HG03103 (cell line): ENCODE results near the gene FXYD1.
"Not testable (repeated sequence)": the region's sequence is repeated elsewhere in the genome, so short reads cannot be mapped to it uniquely, and the experiment has no call there.

Experiments
- ATAC-seq: cut with Tn5 transposase; IDR thresholded peaks from one replicate; pipeline ENCODE4 v1.9.1; 2021; ENCODE audit warnings: low read depth; ENCODE audit not compliant: unreplicated experiment

The FXYD1 gene

DNA sequence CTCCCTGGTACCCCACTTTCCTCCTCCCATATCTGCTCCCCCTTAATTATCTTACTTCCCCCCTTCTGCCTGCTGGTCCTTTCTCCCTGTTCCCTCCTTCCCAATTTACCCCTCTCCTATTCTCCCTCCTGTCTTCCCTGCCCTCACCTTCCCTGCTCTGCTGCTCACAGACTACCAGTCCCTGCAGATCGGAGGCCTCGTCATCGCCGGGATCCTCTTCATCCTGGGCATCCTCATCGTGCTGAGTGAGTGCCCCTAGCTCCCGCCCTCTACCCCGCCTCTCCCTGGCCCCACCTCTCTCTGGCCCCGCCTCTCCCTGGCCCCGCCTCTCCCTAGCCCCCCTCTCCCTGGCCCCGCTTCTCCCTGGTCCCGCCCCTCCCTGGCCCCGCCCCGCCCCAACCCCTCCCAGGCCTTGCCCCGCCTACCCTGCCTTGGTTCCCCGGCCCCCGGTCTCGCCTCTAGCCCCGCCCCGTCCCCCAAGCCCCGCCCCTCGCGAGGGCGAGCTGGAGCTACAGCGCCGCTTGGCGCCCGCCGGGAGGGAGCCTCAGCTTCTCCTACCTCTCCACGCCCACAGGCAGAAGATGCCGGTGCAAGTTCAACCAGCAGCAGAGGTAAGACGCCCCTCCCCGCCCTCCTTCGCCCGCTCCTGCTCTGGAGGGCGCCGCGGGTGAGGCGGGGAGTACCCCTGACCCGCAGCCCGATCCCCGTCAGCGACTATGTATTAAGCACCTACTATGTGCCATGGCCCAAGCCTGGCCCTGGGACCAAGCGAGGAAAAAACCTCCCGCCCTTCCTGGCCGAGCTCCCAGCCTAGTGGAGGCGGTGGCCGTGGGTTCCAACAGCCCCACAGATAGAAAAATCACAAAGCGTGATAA is 2.6 kb downstream of the FXYD1 start:
- ATAC-seq, result peak; percentile 66

DNA sequence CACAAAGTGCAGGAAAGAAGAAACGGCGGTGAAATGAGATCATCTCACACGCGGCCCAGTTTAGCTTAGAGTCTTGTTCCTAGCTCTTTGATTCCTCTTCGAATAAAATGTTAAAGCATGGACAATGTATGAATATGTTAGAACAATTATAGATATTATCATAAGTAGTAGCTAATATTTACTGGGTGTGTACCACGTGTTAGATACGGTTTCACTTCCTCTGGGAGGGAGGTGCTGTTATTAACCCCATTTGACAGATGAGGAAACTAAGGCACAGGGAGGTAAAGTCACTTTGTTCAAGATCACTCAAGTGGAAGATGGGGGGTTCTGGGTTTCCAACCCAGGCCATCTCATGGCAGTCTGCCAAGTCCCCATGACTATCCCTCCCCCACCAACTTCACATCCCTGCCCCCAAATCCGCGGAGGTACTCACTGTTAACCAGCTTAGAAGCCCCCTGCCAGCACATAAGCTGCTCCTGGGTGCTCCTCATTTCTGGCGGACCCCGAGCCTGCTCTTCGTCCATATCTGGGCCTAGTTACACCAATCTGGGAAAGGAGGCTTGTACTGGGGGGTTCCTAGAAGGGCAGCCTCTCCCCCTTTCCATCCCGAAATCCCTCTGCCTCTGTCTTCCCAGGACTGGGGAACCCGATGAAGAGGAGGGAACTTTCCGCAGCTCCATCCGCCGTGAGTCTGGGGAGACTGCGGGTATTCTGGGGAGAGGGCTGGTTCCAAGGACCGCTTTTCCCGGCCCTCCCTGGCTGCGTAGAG is 3.4 kb downstream of the FXYD1 start:
- no peak for ATAC-seq

DNA sequence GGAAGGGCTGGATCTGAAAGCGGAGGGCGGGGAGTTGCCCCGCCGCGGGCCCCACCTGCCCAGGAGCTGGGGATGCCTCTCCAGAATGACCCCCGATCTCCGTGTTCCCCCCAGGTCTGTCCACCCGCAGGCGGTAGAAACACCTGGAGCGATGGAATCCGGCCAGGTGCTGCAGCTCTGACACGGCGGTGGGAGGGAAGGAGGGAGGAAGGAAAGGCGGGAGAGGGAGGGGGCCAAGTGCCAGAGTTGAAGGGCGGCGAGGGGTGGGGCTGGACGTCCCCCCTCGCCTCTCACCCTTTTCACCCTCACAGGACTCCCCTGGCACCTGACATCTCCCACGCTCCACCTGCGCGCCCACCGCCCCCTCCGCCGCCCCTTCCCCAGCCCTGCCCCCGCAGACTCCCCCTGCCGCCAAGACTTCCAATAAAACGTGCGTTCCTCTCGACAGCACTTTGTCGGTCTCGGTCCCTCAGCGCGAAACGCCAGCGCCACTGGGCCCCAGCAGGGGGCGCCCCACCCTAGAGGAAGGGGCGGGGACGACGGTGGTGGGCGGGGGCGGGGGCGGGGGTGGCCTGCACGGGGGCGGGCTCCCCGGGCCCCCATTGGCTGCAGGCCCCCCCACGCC is 4.1 kb downstream of the FXYD1 start:
- ATAC-seq, result no peak

DNA sequence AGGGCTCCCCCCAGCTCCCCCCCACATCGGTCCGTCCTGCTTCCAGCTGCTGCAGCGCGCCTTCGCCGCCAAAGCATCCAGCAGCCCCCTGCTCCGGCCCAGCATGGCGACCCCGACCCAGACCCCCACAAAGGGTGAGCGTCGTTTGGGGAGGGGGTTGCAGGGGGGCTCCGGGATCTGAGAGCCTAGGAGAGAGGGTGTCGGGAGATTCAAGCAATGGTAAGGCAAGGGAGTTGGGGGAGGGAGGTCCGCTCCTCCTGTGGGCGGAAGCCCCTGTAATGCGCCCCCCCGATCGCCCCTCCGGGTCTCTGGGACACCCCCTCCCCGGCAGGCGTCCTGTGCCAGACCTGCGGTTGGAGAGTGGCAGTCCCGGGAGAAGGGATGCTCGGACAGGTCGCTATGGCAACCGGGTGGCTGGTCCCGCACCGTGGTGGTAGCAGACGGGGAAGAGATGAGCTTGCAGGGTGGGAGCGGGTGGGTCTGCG is 4.6 kb downstream of the FXYD1 start, which contains the start of gene FXYD7:
Gene FXYD7 (plus strand): TSS at position 25 of the 485 bp plus-strand sequence. CDS start 79 bp downstream, at position 104.
- no peak for ATAC-seq

DNA sequence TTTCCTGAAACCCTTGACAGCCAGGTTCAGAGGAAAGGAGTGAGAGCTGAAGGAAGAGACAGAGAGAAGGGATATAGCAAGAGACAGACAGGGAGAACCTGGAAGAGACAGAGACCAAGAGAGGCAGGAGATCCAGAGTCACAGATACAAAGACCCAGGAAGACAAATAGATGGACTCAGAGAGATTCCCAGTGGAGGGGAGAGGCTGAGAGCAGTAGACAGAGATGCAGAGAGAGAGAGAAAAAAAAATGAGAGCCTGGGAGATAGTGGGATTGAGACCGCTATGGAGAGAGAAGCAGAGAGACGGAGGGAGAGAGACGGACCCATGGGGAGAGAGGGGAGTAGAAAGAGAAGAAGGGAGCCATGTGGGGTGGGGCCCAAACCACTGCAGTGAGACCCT is 5.2 kb downstream of the FXYD1 start:
- ATAC-seq, result no peak

DNA sequence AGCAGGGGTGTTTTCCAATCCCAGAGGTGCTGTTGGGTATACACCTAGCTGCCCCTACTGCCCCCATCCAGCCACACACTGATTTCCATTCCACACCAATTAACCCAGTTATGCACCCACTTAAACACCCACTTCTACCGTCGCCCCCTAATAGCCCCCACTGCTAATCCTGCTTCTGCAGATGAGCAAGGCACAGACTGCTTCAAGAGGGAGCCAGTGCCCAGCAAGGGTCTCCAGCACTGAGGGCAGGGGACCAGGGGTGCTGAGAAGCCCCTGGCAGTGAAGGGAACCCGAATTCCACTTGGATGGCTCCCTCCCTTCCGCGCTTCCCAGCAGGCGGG is 5.6 kb downstream of the FXYD1 start:
- no peak for ATAC-seq

DNA sequence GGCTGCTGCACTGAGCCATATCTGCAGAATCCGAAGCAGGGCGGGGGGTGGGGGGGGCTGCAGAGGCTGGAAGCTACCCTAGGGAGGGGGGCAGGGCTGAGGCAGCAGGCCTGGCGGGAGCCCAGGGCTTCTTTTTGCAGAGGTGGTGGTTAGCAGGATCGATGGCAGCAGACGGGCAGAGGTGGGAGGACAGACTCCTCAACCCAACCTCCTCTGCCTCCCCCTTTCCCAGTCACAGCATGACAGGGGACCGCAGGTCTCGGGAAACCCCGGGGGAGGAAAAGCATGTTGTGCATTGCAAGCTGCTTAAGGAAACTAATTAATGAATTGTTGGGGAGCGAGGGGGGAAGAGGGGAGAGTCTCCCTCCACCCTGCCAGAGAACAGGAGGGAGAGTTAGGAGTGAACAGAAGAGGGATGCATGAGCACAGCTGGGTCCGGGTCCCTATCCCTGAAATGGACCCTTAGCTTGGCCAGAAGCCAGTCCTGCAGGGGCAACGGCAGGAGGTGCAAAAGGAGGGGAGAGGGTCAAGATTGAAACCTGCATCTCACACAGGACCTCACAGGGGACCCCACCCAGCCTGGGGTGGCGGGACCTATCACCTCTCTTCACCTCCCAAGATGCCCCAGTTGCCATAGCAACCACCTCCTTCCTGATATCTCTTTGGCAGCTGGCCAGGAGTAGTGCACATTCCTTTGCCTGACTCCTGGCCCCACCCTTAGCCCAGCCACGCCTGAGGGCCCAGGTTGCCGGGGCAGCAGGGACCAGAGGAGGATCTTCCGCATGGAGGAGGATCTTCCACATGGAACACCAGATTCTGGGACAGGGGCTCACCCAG is 6.2 kb downstream of the FXYD1 start:
- ATAC-seq, result no peak

DNA sequence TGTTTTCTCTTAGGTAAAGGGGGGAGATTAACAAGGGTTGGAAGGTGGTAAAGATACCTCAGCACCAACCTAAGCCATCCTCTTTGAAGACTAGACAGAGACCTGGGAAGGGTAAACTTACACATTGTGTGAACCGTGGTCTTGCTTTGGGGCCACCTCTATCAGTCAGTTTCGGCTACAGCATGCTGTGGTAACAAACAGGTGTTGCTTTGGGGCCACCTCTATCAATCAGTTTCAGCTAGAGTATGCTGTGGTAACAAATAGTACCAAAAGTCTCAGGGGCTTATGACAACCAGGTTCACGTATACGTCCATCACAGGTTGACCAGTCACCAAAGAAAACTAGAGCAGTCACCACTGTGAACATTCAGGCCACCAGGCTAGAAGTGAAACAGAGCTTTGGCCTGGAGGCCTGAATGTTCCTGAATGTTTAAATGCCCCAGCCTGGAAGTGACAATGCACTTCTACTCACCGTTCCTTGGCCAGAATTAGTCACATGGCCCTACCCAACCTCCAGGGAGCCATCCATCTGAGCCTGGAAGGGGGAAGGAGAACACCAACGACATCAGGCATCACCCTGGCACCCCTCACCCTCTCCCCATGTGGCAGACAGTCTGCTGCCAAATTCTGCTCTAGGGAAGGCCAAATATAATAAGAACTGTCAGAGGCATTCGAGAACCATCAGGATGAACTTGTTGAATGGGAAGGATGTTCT is 8.3 kb downstream of the FXYD1 start:
- no peak for ATAC-seq

DNA sequence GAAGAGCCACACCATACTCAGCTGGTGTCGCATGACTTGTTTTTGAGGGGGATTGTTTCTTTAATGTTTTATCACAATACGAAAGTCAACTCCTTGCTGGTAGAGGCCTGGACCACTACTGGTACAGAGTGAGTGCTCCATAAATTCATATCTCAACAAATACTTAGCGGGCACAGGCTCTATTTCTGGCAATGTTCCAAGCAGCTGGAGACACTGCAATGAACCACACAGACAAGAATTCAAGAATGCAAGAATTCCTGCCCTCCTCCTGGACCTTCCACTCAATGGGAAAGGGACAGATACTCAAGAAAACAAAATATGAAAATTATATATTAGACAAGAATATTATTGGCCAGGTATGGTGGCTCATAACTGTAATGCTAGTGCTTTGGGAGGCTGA is 10.8 kb downstream of the FXYD1 start:
- ATAC-seq, result no peak

DNA sequence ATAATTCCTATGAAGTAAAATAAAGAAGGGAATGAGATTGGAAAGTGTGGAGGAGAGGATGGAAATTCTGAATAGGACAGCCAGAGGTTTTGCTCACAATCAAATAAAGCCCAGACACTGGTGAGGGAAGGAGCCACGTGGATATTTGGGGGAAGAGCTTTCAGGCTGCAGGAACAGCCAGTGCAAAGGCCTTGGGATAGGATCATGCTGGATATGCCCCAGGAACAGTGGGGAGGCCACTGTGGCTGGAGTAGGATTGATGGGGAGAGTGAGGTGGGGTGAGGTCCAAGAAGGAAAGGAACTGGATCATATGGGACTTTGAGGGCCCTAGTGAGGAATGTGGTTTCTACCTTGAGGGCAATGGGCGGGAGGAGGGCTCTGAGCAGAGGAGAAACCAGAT is 11.8 kb downstream of the FXYD1 start:
- no peak for ATAC-seq

DNA sequence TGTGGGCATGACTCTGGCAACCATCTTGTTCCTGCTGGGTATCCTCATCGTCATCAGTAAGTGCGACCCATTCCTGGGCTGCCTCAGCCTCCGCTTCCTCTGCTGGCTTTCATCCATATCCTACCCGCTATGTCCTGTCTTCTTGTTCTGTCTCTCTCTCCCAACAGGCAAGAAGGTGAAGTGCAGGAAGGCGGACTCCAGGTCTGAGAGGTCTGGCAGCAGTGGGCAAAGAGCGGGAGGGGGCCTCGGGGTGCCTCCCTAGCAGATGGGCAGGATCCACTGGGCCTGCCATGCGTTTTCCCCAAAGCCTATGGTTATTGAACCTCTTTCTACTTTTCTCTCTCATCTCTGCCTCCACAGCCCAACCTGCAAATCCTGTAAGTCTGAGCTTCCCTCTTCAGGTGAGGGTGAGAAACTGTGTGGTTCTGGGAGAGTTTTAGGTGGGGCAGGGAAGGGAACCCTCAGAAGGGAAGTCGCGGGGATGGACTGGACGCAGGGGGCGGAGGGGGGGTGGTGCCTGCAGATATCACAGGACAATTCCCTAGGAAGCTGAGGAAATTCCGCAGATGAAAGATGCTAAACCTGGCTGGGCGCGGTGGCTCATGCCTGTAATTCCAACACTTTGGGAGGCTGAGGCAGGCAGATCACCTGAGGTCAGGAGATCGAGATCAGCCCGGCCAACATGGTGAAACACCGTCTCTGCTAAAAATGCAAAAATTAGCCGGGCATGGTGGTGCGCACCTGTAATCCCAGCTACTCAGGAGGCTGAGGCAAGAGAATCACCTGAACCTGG is 12.8 kb downstream of the FXYD1 start:
- ATAC-seq, result no peak

DNA sequence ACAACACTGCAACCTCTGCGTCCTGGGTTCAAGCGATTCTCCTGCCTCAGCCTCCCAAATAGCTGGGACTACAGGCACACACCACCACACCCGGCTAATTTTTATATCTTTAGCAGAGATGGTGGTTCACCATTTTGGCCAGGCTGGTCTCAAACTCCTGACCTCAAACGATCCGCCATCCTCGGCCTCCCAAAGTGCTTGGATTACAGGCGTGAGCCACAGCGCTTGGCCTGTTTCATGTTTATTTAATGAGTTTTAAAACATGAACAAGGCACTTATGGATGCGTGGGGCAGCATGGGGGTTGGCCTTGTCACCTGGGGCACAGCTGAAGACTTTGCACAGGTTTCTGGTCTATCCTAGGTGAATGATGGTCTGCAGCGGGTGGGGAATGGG is 14.5 kb downstream of the FXYD1 start:
- ATAC-seq, result not testable (repeated sequence)

DNA sequence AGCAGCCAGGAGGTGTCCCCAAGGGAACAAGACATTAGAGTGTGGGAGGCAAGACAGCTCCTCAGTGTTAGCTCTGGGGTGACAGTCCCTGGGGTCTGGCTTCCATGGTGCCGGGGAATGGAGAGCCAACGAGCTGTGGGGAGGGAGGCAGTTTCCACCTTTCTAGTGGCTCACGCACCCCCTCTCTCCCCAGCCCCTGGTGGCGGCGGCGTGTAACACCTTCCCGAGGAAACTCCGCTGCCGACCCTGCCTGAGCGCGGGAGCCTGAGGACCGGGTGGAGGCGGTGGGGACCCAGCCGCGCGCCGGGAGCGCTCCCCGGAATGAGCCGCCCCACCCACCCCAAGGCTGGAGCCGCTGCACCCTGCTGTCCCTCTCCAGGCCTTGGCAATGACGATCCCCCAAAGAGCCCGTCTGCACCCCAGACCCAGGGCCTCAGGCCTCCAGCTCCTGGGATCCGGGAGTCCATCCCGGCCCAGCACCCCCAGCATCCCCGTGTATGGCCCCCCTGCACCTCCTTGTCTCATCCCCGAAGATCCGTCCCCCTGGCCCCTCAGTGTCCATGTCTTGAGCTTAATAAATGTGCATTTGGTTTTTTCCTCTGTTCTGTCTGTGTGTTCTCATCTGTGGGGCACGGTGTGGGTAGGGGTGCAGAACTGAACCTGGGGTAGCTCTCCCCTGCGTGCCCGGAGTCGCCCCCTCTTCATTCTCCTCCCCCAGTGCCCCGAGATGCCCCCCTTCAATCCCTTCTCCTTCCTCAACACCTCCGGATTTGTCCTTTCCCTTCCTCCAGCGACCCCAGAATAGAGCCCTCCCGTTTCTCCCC is 15.3 kb downstream of the FXYD1 start:
- no peak for ATAC-seq

DNA sequence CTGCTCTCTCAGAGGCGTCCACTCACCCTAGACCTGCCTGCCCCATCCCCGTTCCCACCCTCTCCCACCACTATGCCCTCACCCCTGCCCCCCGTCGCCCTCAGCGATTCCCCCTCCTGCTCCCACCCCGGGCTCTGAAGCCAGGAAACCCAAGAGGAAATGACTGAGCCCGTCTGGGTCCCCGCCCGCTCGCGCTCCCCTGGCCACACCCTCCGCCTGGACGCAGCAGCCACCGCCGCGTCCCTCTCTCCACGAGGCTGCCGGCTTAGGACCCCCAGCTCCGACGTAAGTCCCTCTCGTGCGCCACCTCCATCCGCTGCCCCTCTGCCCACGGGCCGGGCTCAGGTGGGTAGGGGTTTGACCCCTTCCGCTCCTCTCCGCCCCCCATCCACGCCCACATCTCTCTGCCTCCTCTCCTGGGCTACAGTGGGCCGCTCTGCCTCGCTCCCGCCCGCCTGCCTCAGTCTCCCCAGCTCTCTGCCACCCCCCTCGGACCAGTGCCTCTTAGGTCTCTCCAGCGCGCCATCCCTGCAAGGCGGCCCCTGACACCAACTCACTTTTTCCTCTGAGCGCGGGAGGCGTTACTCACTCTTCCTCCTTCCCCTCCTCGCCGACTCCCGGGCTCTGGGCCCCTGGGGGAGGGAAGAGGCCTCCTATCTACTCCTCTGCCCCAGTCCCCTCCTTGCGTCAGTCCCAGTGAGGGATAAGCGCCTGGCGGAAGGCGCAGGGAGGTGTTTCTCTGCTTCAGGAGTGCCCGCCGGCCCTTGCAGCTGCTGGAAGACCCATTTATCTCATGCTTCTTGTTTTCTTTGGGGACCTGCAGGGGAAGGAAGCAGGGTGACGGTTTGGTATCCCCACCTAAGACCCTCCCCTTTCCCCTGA is 16.1 kb downstream of the FXYD1 start, which contains the start of gene FXYD5:
Gene FXYD5 (plus strand): TSS at position 211 of the 882 bp plus-strand sequence. CDS start 816 bp downstream, outside the sequence.
- ATAC-seq, result no peak

DNA sequence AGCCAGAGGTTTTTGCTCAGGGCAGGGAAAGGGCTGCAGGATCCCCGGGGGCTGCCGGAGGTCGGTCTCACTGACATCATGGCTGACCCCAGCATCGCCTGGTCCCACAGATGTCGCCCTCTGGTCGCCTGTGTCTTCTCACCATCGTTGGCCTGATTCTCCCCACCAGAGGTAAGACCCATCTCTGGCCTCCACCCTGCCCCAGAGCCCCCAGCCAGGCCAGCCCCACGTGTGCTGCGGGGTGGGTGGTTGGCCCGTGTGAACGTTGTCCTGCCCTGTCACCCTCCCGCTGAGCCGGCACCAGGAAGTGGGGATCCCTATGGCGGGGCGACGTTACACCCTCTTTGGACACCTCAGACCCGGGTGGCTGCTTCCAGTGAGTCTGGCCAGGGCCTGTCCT is 16.8 kb downstream of the FXYD1 start:
- no peak for ATAC-seq

DNA sequence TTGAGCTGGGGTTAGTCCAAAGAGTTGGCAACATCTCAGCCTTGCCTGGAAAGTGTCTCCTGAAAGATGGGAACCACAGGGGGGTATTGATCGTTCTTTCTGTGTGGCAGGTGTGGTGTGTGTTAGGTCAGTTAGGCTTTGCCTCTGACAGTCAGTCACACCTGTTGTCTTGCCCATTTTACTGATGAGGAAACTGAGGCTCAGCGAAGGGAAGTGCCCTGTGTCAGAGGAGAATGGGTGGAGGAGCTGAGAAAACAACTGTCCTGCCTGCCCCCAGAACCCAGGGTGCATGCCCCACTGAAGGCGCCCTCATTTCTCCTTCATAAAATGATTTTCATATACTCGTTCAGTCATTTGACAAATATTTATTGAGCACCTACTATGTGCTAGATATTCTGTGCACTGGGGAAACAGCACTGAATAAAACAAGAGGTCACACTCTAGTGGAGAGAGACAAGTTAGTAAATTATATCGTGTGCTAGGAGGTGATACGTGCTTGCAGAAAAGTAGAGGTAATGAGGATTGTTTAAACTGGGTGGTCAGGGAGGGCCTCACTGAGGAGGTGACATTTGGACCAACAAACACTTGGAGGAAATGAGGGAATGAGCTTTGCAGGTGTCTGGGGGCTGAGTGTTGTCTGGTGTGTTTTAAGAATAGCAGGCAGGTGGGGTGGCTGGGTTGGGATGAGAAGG is 17.5 kb downstream of the FXYD1 start:
- no peak for ATAC-seq

DNA sequence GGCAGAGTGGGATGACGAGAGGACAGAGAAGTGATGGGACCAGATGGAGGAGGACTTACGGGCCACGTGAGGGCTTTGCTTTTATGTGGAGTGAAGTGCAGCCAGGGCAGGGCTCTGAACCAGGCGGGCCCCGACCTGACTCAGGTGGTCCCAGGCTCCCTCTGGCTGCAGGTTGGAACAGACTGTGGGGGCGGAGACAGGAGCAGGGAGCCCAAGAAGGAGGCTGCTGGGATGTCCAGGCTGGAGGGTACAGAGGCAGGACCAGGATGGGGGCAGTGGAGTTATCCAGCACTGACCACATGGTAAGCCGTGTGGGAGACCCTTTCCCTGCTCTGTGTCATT is 18.0 kb downstream of the FXYD1 start:
- ATAC-seq, result no peak
